Mesenchymal stem cell (in vitro differentiated cells and primary cell): Measurements from ENCODE around the gene DKC1.

Experiments
- DNase-seq: peaks from one replicate; pipeline ENCODE4 v3.0.0-alpha.2; 2013
- H2AFZ ChIP-seq: one replicate; pipeline ENCODE4 v1.6.1; 2013; ENCODE audit warnings: low read depth, mild to moderate bottlenecking, control low read depth, inconsistent platforms, low read length, moderate library complexity
- H2AK5ac ChIP-seq: 2 replicates; pipeline ENCODE4 v1.6.1; 2013; ENCODE audit warnings: low read length, moderate library complexity, mild to moderate bottlenecking, inconsistent platforms; ENCODE audit not compliant: severe bottlenecking
- H2BK120ac ChIP-seq: one replicate; pipeline ENCODE4 v1.6.1; 2013; ENCODE audit warnings: low read depth, mild to moderate bottlenecking, inconsistent platforms, low read length, moderate library complexity
- H2BK12ac ChIP-seq, 2 experiments: one replicate each; pipeline ENCODE4 v1.6.1; 2013; ENCODE audit warnings: inconsistent platforms in 2 of 2, low read length in 2 of 2, mild to moderate bottlenecking in 2 of 2, moderate library complexity in 2 of 2, control low read depth in 1 of 2
- H2BK15ac ChIP-seq: one replicate; pipeline ENCODE4 v1.6.1; 2013; ENCODE audit warnings: mild to moderate bottlenecking, low read depth, inconsistent platforms; ENCODE audit not compliant: poor library complexity, severe bottlenecking
- H2BK5ac ChIP-seq: 2 replicates; pipeline ENCODE4 v1.6.1; 2013; ENCODE audit warnings: low read depth, mild to moderate bottlenecking, low read length, control low read depth, inconsistent platforms; ENCODE audit not compliant: poor library complexity, severe bottlenecking
- H3K14ac ChIP-seq, 2 experiments: one replicate each; pipeline ENCODE4 v1.6.1; 2013; ENCODE audit warnings: inconsistent platforms in 2 of 2, low read length in 2 of 2, control low read depth in 1 of 2, mild to moderate bottlenecking in 1 of 2, moderate library complexity in 1 of 2
- H3K18ac ChIP-seq, 2 experiments: one replicate each; pipeline ENCODE4 v1.6.1; 2013; ENCODE audit warnings: inconsistent platforms in 2 of 2, low read length in 2 of 2, control low read depth in 1 of 2, low read depth in 1 of 2, mild to moderate bottlenecking in 1 of 2
- H3K23ac ChIP-seq, 2 experiments: one replicate each; pipeline ENCODE4 v1.6.1; 2013; ENCODE audit warnings: inconsistent platforms in 2 of 2, low read length in 2 of 2, mild to moderate bottlenecking in 2 of 2, moderate library complexity in 2 of 2, control low read depth in 1 of 2
- H3K27ac ChIP-seq: 2 replicates; pipeline ENCODE4 v1.5.1; 2013; ENCODE audit warnings: mild to moderate bottlenecking, moderate library complexity, low read length, control low read depth, inconsistent platforms; ENCODE audit not compliant: poor library complexity, severe bottlenecking
- H3K27me3 ChIP-seq, 2 experiments: 2 replicates each; pipeline versions ENCODE4 v1.6.1 to v1.7.0; 2013; ENCODE audit warnings: low read length in 2 of 2, mild to moderate bottlenecking in 2 of 2, moderate library complexity in 2 of 2, control low read depth in 1 of 2, inconsistent platforms in 1 of 2; ENCODE audit not compliant: control insufficient read depth in 1 of 2, insufficient read depth in 1 of 2
- H3K36me3 ChIP-seq, 2 experiments: 2 replicates each; pipeline versions ENCODE4 v1.6.1 to v1.7.0; 2013; ENCODE audit warnings: low read length in 2 of 2, control low read depth in 1 of 2, inconsistent platforms in 1 of 2, low read depth in 1 of 2, mild to moderate bottlenecking in 1 of 2; ENCODE audit not compliant: insufficient read depth in 2 of 2, control insufficient read depth in 1 of 2
- H3K4ac ChIP-seq, 2 experiments: one replicate each; pipeline ENCODE4 v1.6.1; 2013; ENCODE audit warnings: inconsistent platforms in 2 of 2, low read length in 2 of 2, mild to moderate bottlenecking in 2 of 2, moderate library complexity in 2 of 2, control low read depth in 1 of 2, low read depth in 1 of 2
- H3K4me1 ChIP-seq: 2 replicates; pipeline ENCODE4 v1.6.1; 2013; ENCODE audit warnings: low read depth, low read length, control low read depth; ENCODE audit not compliant: control insufficient read depth, insufficient read depth
- H3K4me2 ChIP-seq: 2 replicates; pipeline ENCODE4 v1.6.1; 2013; ENCODE audit warnings: low read length, mild to moderate bottlenecking, inconsistent platforms; ENCODE audit not compliant: poor library complexity, severe bottlenecking
- H3K4me3 ChIP-seq, 2 experiments: 2 replicates each; pipeline versions ENCODE4 v1.5.1 to v1.7.0; 2013; ENCODE audit warnings: low read length in 2 of 2, mild to moderate bottlenecking in 2 of 2, control low read depth in 1 of 2, low read depth in 1 of 2; ENCODE audit not compliant: insufficient read depth in 1 of 2
- H3K79me1 ChIP-seq: replicated peaks from 2 replicates; pipeline ENCODE4 v1.6.1; 2013; ENCODE audit warnings: mild to moderate bottlenecking, control low read depth, low read length, inconsistent platforms; ENCODE audit not compliant: poor library complexity, severe bottlenecking
- H3K9ac ChIP-seq: 2 replicates; pipeline ENCODE4 v1.7.0; 2013; ENCODE audit warnings: mild to moderate bottlenecking, low read length, moderate library complexity
- H3K9me3 ChIP-seq: 2 replicates; pipeline ENCODE4 v1.7.0; 2013; ENCODE audit warnings: mild to moderate bottlenecking, low read length; ENCODE audit not compliant: control insufficient read depth
- H4K8ac ChIP-seq: one replicate; pipeline ENCODE4 v1.6.1; 2013; ENCODE audit warnings: inconsistent platforms, mild to moderate bottlenecking, low read length, moderate library complexity
- H4K91ac ChIP-seq: one replicate; pipeline ENCODE4 v1.6.1; 2013; ENCODE audit warnings: mild to moderate bottlenecking, low read length, inconsistent platforms
- whole genome bisulfite sequencing: methylation state at CpG from one replicate; pipeline ENCODE4 v1.1.7; 2013; ENCODE audit warnings: mixed read lengths; 5-methylcytosine and 5-hydroxymethylcytosine counted together

Gene DKC1

GRCh38 chrX:154724993-154725756, 37.5 kb upstream of the DKC1 start:
- Histone ChIP-seq H3K36me3 (no peaks in the 10 kb centered on the region), H3K14ac (no peak overlapping the region), H4K91ac (no peak overlapping the region), H3K79me1 (no peaks in the 10 kb centered on the region), H4K8ac (no peak overlapping the region), H3K4ac (no peak overlapping the region), H3K23ac (no peak overlapping the region), H3K27me3 (peaks cover 0 to 4% of the 10 kb centered on the region in 2 experiments), H2BK12ac (peak overlapping the region in 1 of 2 experiments; percentile 18), H2BK15ac (no peak overlapping the region), H3K4me1 (peaks cover 8% of the 10 kb centered on the region), H3K18ac (peak overlapping the region; percentile 24 to 33), H3K4me2 (no peak overlapping the region), H2BK120ac (no peak overlapping the region), H2BK5ac (no peak overlapping the region), H3K27ac (no peak overlapping the region), H3K4me3 (no peak overlapping the region), H3K9ac (no peak overlapping the region), H2AFZ (no peak overlapping the region), H2AK5ac (no peak overlapping the region), H3K9me3 (peaks cover 14% of the 10 kb centered on the region)
- WGBS = 100% methylated on average over 1 of the region's 2 CpGs
- DNase-seq = no peak

- no peak overlapping the region for H2BK5ac ChIP-seq
- H3K14ac ChIP-seq = no peak overlapping the region
- no peak overlapping the region for H2AFZ ChIP-seq
- no peaks in the 10 kb centered on the region for H3K79me1 ChIP-seq
- peak overlapping the region; percentile 15 for H4K91ac ChIP-seq
- peaks cover 12% of the 10 kb centered on the region for H3K4me1 ChIP-seq
- WGBS = no CpG with 5 or more reads among the region's 1 CpG
- peak overlapping the region; percentile 84 for H3K27ac ChIP-seq
- H3K18ac ChIP-seq = peak overlapping the region in 1 of 2 experiments; percentile 66
- H2BK120ac ChIP-seq = no peak overlapping the region
- peak overlapping the region; percentile 2 for H2AK5ac ChIP-seq
- no peaks in the 10 kb centered on the region for H3K9me3 ChIP-seq
- no peak overlapping the region for H3K4me2 ChIP-seq
- no peak overlapping the region for H3K4ac ChIP-seq
- H3K4me3 ChIP-seq = no peak overlapping the region
- no peak overlapping the region for H3K23ac ChIP-seq
- no peak overlapping the region for H2BK15ac ChIP-seq
- H3K9ac ChIP-seq = peak overlapping the region; percentile 57
- DNase-seq = peak; percentile 56
- H4K8ac ChIP-seq = no peak overlapping the region
- no peaks in the 10 kb centered on the region for H3K36me3 ChIP-seq
- peaks cover 0 to 4% of the 10 kb centered on the region in 2 experiments for H3K27me3 ChIP-seq
- H2BK12ac ChIP-seq = no peak overlapping the region
Measured at GRCh38 chrX:154727418-154727817, 35.2 kb upstream of the DKC1 start.

GRCh38 chrX:154727871-154728270, 34.8 kb upstream of the DKC1 start:
- no peak overlapping the region for H2BK120ac ChIP-seq
- H2AFZ ChIP-seq = no peak overlapping the region
- no peaks in the 10 kb centered on the region for H3K79me1 ChIP-seq
- H3K9me3 ChIP-seq = no peaks in the 10 kb centered on the region
- H3K18ac ChIP-seq = peak overlapping the region in 1 of 2 experiments; percentile 76
- peak overlapping the region; percentile 84 for H3K27ac ChIP-seq
- H2BK15ac ChIP-seq = no peak overlapping the region
- peaks cover 12% of the 10 kb centered on the region for H3K4me1 ChIP-seq
- H3K36me3 ChIP-seq = no peaks in the 10 kb centered on the region
- no peak overlapping the region for H3K4me3 ChIP-seq
- H3K27me3 ChIP-seq = peaks cover 0 to 4% of the 10 kb centered on the region in 2 experiments
- H3K4me2 ChIP-seq = no peak overlapping the region
- H3K9ac ChIP-seq = peak overlapping the region; percentile 57
- peak overlapping the region in 1 of 2 experiments; percentile 37 for H3K4ac ChIP-seq
- no peak overlapping the region for H4K8ac ChIP-seq
- no peak overlapping the region for H3K14ac ChIP-seq
- H3K23ac ChIP-seq = no peak overlapping the region
- peak; percentile 61 for DNase-seq
- H2BK5ac ChIP-seq = no peak overlapping the region
- peak overlapping the region in 1 of 2 experiments; percentile 71 for H2BK12ac ChIP-seq
- 20% methylated on average over 3 of the region's 3 CpGs for WGBS
- H4K91ac ChIP-seq = peak overlapping the region; percentile 78
- no peak overlapping the region for H2AK5ac ChIP-seq

- Histone ChIP-seq H3K79me1 (no peaks in the 10 kb centered on the region), H4K8ac (no peak overlapping the region), H2BK15ac (no peak overlapping the region), H4K91ac (peak overlapping the region; percentile 73), H3K27ac (no peak overlapping the region), H3K23ac (no peak overlapping the region), H3K14ac (no peak overlapping the region), H3K9ac (no peak overlapping the region), H3K9me3 (no peaks in the 10 kb centered on the region), H2AK5ac (peak overlapping the region; percentile 82), H3K27me3 (peaks cover 0 to 4% of the 10 kb centered on the region in 2 experiments), H2BK120ac (no peak overlapping the region), H2BK5ac (no peak overlapping the region), H3K4me1 (peaks cover 12% of the 10 kb centered on the region), H3K36me3 (no peaks in the 10 kb centered on the region), H3K4ac (peak overlapping the region in 1 of 2 experiments; percentile 50), H2BK12ac (peak overlapping the region; percentile 92 to 94), H3K4me3 (no peak overlapping the region), H3K18ac (peak overlapping the region; percentile 76 to 84), H2AFZ (no peak overlapping the region), H3K4me2 (no peak overlapping the region)
- DNase-seq = no peak
- WGBS = 91% methylated on average over 2 of the region's 7 CpGs
Measured at GRCh38 chrX:154728431-154729190, 34.1 kb upstream of the DKC1 start.
